Measurements from ENCODE around the gene MTERF2. TPM values are rescaled to one million over a fixed set of nuclear protein-coding genes. Genes with fewer than 3 reads are reported as not detected.

Gene MTERF2
- total and polyA plus RNA-seq, 4 donors = 6.4 to 18.9 (median 13.7) TPM

DNA sequence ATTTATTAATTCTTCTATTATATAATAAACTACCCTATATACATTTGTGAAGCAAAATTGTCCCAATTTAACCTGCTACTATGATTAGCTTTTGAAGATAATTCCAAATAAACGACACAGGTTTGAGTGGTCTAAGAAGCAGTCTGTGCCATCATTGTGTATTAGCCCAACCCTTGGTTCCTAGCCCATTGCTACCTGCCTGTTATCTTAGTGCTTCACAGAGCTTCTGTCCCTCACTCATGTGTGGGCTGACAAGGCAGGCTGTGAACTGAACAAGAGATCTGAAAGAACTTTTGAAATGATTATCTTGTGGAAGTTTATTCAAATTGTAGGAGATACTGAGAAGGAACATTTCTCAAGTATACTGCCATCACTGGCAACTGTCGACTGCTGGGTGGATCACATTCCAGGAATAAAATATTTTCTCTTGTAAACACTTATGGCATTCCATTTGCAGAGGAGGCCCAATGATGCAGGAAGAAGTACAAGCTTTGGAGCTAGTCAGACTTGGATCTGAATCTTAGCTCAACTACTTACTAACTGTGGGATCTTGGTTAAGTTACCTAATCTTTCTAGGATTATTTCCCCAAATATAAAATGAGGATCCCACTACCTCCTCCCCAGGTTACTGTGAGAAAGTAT lies 7.8 kb upstream of the MTERF2 start:
- TF ChIP-seq, protein P1, sequence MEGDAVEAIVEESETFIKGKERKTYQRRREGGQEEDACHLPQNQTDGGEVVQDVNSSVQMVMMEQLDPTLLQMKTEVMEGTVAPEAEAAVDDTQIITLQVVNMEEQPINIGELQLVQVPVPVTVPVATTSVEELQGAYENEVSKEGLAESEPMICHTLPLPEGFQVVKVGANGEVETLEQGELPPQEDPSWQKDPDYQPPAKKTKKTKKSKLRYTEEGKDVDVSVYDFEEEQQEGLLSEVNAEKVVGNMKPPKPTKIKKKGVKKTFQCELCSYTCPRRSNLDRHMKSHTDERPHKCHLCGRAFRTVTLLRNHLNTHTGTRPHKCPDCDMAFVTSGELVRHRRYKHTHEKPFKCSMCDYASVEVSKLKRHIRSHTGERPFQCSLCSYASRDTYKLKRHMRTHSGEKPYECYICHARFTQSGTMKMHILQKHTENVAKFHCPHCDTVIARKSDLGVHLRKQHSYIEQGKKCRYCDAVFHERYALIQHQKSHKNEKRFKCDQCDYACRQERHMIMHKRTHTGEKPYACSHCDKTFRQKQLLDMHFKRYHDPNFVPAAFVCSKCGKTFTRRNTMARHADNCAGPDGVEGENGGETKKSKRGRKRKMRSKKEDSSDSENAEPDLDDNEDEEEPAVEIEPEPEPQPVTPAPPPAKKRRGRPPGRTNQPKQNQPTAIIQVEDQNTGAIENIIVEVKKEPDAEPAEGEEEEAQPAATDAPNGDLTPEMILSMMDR (IDR thresholded peaks at IDR 0.05; ENCODE audit: low read depth, low read length, missing input control) = no peak
- Histone ChIP-seq H3K27ac (ENCODE audit: low read depth in 1 of 2, low read length in 2 of 2) (no peak overlapping the region), H3K4me1 (ENCODE audit: control insufficient read depth in 4 of 4, insufficient read depth in 4 of 4, low read length in 3 of 4) (no peaks in the 10 kb centered on the region), H3K9me3 (ENCODE audit: control insufficient read depth in 4 of 4, low read length in 3 of 4) (no peaks in the 10 kb centered on the region), H3K4me3 (ENCODE audit: low read depth in 1 of 3, low read length in 3 of 3) (no peak overlapping the region), H3K9ac (ENCODE audit: low read depth in 1 of 2, low read length in 2 of 2) (no peak overlapping the region), H3K36me3 (ENCODE audit: control insufficient read depth in 4 of 4, insufficient read depth in 3 of 4, low read depth in 1 of 4, low read length in 3 of 4) (peaks cover 0 to 13% (median 9%) of the 10 kb centered on the region in 4 donors), H3K27me3 (ENCODE audit: control insufficient read depth in 4 of 4, insufficient read depth in 4 of 4, low read length in 3 of 4) (no peaks in the 10 kb centered on the region)
- DNase-seq (ENCODE audit: low spot score) = no peak
- 78% methylated on average over 2 of the region's 2 CpGs for WGBS

DNA sequence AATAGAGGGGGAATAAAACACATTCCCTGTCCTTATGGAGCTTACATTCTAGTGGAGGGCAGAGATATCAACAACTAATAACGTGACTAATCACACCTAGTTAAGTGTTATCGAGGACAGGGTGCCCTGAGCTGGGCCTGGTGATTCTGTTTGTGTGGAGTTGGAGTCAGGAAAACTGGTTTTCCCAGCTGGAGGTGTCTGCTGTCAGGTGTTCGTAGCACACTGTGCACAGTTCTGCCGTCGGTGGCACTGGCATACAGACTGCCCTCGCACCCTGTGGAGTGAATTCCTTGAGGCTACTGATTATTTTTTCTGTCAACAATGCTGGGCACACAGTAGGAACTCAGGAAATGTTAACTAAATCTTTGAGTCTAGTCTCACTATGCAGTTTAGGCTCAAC lies 900 bp upstream of the MTERF2 start:
- no peaks in the 10 kb centered on the region for H3K9me3 ChIP-seq (ENCODE audit: control insufficient read depth in 4 of 4, low read length in 3 of 4)
- peaks cover 0 to 3% (median 1%) of the 10 kb centered on the region in 4 donors for H3K36me3 ChIP-seq (ENCODE audit: control insufficient read depth in 4 of 4, insufficient read depth in 3 of 4, low read depth in 1 of 4, low read length in 3 of 4)
- DNase-seq (ENCODE audit: low spot score) = no peak
- H3K4me1 ChIP-seq (ENCODE audit: control insufficient read depth in 4 of 4, insufficient read depth in 4 of 4, low read length in 3 of 4) = peaks cover 6 to 16% (median 12%) of the 10 kb centered on the region in 4 donors
- no peaks in the 10 kb centered on the region for H3K27me3 ChIP-seq (ENCODE audit: control insufficient read depth in 4 of 4, insufficient read depth in 4 of 4, low read length in 3 of 4)
- WGBS = 69% methylated on average over 6 of the region's 6 CpGs
- no peak for TF ChIP-seq FOXA1 (IDR thresholded peaks at IDR 0.05)
- TF ChIP-seq, protein P1 (IDR thresholded peaks at IDR 0.05; ENCODE audit: low read depth, low read length, missing input control) = no peak
- TF ChIP-seq NR2F2 (IDR thresholded peaks at IDR 0.05) = no peak
- TF ChIP-seq RXRA (IDR thresholded peaks at IDR 0.05) = no peak
- no peak for TF ChIP-seq TAF1 (conservative IDR thresholded peaks at IDR 0.05)
- TF ChIP-seq, protein P2, sequence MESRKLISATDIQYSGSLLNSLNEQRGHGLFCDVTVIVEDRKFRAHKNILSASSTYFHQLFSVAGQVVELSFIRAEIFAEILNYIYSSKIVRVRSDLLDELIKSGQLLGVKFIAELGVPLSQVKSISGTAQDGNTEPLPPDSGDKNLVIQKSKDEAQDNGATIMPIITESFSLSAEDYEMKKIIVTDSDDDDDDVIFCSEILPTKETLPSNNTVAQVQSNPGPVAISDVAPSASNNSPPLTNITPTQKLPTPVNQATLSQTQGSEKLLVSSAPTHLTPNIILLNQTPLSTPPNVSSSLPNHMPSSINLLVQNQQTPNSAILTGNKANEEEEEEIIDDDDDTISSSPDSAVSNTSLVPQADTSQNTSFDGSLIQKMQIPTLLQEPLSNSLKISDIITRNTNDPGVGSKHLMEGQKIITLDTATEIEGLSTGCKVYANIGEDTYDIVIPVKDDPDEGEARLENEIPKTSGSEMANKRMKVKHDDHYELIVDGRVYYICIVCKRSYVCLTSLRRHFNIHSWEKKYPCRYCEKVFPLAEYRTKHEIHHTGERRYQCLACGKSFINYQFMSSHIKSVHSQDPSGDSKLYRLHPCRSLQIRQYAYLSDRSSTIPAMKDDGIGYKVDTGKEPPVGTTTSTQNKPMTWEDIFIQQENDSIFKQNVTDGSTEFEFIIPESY (IDR thresholded peaks at IDR 0.05) = no peak
- no peak for TF ChIP-seq EGR1 (IDR thresholded peaks at IDR 0.05; ENCODE audit: low read depth in 2 of 2)
- TF ChIP-seq RAD21 (IDR thresholded peaks at IDR 0.05) = no peak
- TF ChIP-seq, protein P3, sequence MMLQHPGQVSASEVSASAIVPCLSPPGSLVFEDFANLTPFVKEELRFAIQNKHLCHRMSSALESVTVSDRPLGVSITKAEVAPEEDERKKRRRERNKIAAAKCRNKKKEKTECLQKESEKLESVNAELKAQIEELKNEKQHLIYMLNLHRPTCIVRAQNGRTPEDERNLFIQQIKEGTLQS (IDR thresholded peaks at IDR 0.05) = no peak
- TF ChIP-seq FOXA2 (IDR thresholded peaks at IDR 0.05) = no peak
- no peak for TF ChIP-seq YY1 (IDR thresholded peaks at IDR 0.05)
- TF ChIP-seq GABPA (IDR thresholded peaks at IDR 0.05 in 1 of 2, conservative IDR thresholded peaks at IDR 0.05 in 1 of 2) = no peak
- no peak for TF ChIP-seq JUND (IDR thresholded peaks at IDR 0.05)
- no peak for TF ChIP-seq HNF4G (IDR thresholded peaks at IDR 0.05)
- TF ChIP-seq HNF4A (conservative IDR thresholded peaks at IDR 0.05) = no peak
- TF ChIP-seq, protein P4, sequence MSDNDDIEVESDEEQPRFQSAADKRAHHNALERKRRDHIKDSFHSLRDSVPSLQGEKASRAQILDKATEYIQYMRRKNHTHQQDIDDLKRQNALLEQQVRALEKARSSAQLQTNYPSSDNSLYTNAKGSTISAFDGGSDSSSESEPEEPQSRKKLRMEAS (IDR thresholded peaks at IDR 0.05) = no peak
- TF ChIP-seq, protein P5, sequence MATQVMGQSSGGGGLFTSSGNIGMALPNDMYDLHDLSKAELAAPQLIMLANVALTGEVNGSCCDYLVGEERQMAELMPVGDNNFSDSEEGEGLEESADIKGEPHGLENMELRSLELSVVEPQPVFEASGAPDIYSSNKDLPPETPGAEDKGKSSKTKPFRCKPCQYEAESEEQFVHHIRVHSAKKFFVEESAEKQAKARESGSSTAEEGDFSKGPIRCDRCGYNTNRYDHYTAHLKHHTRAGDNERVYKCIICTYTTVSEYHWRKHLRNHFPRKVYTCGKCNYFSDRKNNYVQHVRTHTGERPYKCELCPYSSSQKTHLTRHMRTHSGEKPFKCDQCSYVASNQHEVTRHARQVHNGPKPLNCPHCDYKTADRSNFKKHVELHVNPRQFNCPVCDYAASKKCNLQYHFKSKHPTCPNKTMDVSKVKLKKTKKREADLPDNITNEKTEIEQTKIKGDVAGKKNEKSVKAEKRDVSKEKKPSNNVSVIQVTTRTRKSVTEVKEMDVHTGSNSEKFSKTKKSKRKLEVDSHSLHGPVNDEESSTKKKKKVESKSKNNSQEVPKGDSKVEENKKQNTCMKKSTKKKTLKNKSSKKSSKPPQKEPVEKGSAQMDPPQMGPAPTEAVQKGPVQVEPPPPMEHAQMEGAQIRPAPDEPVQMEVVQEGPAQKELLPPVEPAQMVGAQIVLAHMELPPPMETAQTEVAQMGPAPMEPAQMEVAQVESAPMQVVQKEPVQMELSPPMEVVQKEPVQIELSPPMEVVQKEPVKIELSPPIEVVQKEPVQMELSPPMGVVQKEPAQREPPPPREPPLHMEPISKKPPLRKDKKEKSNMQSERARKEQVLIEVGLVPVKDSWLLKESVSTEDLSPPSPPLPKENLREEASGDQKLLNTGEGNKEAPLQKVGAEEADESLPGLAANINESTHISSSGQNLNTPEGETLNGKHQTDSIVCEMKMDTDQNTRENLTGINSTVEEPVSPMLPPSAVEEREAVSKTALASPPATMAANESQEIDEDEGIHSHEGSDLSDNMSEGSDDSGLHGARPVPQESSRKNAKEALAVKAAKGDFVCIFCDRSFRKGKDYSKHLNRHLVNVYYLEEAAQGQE (IDR thresholded peaks at IDR 0.05) = no peak
- TF ChIP-seq SP1 (IDR thresholded peaks at IDR 0.05) = no peak
- H3K9ac ChIP-seq (ENCODE audit: low read depth in 1 of 2, low read length in 2 of 2) = no peak overlapping the region
- H3K27ac ChIP-seq (ENCODE audit: low read depth in 1 of 2, low read length in 2 of 2) = no peak overlapping the region
- no peak overlapping the region for H3K4me3 ChIP-seq (ENCODE audit: low read depth in 1 of 3, low read length in 3 of 3)

Measured in liver (tissue), 9 donors.